DND-41 (cell line): ENCODE measurements around the gene PLSCR1.

Experiments
- ATAC-seq: fragments of 200-7000 bp; cut with Tn5 transposase; 3 replicates; pipeline ENCODE4 v1.9.1; 2021; ENCODE audit warnings: low read depth; ENCODE audit not compliant: insufficient read depth
- DNase-seq: peaks from one replicate; pipeline ENCODE4 v3.0.0-alpha.2; 2020
- H2AFZ ChIP-seq: 2 replicates; pipeline ENCODE4 v1.6.0; 2012; ENCODE audit warnings: low read depth, low read length
- H3K27ac ChIP-seq: 2 replicates; pipeline ENCODE4 v1.5.1; 2012; ENCODE audit warnings: low read length, inconsistent platforms
- H3K27me3 ChIP-seq: fragments of 200-600 bp; sonication (generic); 2 replicates; pipeline ENCODE4 v1.6.0; 2012; ENCODE audit warnings: low read length, mild to moderate bottlenecking, inconsistent platforms; ENCODE audit not compliant: insufficient read depth, poor library complexity
- H3K36me3 ChIP-seq: 2 replicates; pipeline ENCODE4 v1.5.1; 2012; ENCODE audit warnings: low read length, inconsistent platforms; ENCODE audit not compliant: insufficient read depth
- H3K4me1 ChIP-seq: 2 replicates; pipeline ENCODE4 v1.5.1; 2012; ENCODE audit warnings: mild to moderate bottlenecking, low read length; ENCODE audit not compliant: insufficient read depth
- H3K4me2 ChIP-seq: 2 replicates; pipeline ENCODE4 v1.6.0; 2012; ENCODE audit warnings: mild to moderate bottlenecking, moderate library complexity, low read length, inconsistent platforms; ENCODE audit not compliant: insufficient read depth
- H3K4me3 ChIP-seq, 2 experiments: fragments of 200-600 bp in 1 of 2; shearing (Covaris generic) in 1 of 2; 2 replicates each; pipeline ENCODE4 v1.5.1; 2012 to 2016; ENCODE audit warnings: inconsistent platforms in 2 of 2, low read length in 2 of 2, mild to moderate bottlenecking in 2 of 2, low read depth in 1 of 2, moderate library complexity in 1 of 2
- H3K79me2 ChIP-seq: 2 replicates; pipeline ENCODE4 v1.6.0; 2012; ENCODE audit warnings: low read length, inconsistent platforms; ENCODE audit not compliant: insufficient read depth
- H3K9ac ChIP-seq: 2 replicates; pipeline ENCODE4 v1.6.0; 2012; ENCODE audit warnings: low read depth, mild to moderate bottlenecking, inconsistent platforms, low read length, moderate library complexity
- H3K9me3 ChIP-seq: 2 replicates; pipeline ENCODE4 v1.5.1; 2012; ENCODE audit warnings: low read length, moderate library complexity, mild to moderate bottlenecking, inconsistent platforms; ENCODE audit not compliant: insufficient read depth, severe bottlenecking
- H4K20me1 ChIP-seq: 2 replicates; pipeline ENCODE4 v1.6.0; 2012; ENCODE audit warnings: low read length; ENCODE audit not compliant: insufficient read depth
- CTCF ChIP-seq: IDR thresholded peaks from 2 replicates; pipeline ENCODE4 v1.5.1; 2012; ENCODE audit warnings: borderline replicate concordance, low read length, moderate library complexity, mild to moderate bottlenecking; ENCODE audit not compliant: poor library complexity, severe bottlenecking; ENCODE audit errors: extremely low read depth
- EZH2 ChIP-seq: IDR thresholded peaks from 3 replicates; pipeline ENCODE4 v1.6.1; 2012; ENCODE audit warnings: borderline replicate concordance, low read depth, mild to moderate bottlenecking, moderate library complexity, low read length, inconsistent platforms; ENCODE audit not compliant: severe bottlenecking

The PLSCR1 gene

DNA sequence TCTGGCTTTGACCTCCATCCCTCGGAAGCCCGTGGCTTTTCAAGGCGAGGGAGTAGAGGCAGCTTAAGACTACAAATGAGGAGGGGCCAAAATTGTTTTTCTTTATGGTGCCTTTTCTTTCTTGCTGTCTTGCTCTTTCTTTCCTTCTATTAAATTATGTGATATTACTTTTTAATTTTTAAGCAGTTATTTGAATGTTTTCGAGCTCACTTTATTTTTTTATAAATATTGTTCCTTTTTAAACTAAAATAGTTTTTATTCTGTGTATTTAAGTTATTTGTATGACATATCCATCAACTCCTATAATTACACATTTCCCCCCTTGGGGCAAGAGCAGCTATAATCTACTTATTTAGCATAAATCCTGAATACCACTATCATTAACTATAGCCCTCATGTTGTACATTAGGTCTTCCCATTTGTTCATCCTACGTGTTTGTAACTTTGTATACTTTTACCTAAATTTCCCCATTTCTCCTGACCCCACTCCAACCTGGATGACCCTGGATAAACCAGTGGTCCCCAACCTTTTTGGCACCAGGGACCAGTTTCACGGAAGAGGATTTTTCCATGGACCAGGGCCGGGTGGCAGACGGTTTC is 622 bp upstream of the PLSCR1 start:
- Histone ChIP-seq H3K27ac (peak overlapping the region; percentile 84), H3K9me3 (no peaks in the 10 kb centered on the region), H3K4me2 (peak overlapping the region; percentile 75), H2AFZ (peak overlapping the region; percentile 86), H3K9ac (peak overlapping the region; percentile 94), H3K4me1 (peaks cover 38% of the 10 kb centered on the region), H3K79me2 (peaks cover 45% of the 10 kb centered on the region), H3K27me3 (no peaks in the 10 kb centered on the region), H3K4me3 (peak overlapping the region; percentile 86 to 87), H4K20me1 (peaks cover 18% of the 10 kb centered on the region; the same call in 1 of the 2 replicates), H3K36me3 (peaks cover 7% of the 10 kb centered on the region)
- TF ChIP-seq CTCF (no peak), EZH2 (no peak)
- ATAC-seq (no peak), DNase-seq (no peak)

DNA sequence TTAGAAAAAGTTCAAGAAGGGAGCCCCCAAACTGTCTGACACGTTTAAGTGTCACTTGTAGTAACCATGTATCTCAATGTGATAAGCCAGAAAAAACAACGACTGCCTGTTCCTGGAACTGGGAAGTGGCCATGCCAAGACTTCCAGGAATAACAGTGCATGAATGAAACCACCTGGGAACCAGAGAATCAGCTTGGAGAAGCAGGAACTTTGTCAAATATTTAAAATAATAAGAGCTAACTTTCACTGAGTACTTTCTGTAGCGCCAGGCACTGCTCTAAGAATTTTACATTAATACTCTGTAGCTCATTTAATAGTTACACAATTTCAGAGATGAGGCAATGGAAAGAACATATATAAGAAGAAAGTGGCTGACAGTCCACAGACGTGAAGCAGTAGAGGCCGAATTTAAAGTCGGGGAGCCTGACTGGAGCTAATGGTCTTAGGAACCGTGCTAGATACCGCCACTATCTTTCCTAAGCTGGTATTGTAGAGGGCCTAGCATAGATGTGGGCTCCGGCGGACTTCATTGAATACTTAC is 876 bp downstream of the PLSCR1 start:
- H3K36me3 ChIP-seq: peaks cover 18% of the 10 kb centered on the region
- no peaks in the 10 kb centered on the region for H3K9me3 ChIP-seq
- peaks cover 41% of the 10 kb centered on the region for H3K4me1 ChIP-seq
- TF ChIP-seq CTCF (no peak), EZH2 (no peak)
- H3K4me3 ChIP-seq: peak overlapping the region; percentile 86 to 87; a peak in 3 of 4 replicates
- DNase-seq (no peak), ATAC-seq (no peak; the same call in 2 of the 3 replicates)
- H4K20me1 ChIP-seq: peaks cover 26% of the 10 kb centered on the region
- H3K27me3 ChIP-seq: no peaks in the 10 kb centered on the region
- H2AFZ ChIP-seq: peak overlapping the region; percentile 86
- H3K27ac ChIP-seq: peak overlapping the region; percentile 84
- H3K79me2 ChIP-seq: peaks cover 60% of the 10 kb centered on the region
- H3K9ac ChIP-seq: peak overlapping the region; percentile 94
- H3K4me2 ChIP-seq: peak overlapping the region; percentile 75

DNA sequence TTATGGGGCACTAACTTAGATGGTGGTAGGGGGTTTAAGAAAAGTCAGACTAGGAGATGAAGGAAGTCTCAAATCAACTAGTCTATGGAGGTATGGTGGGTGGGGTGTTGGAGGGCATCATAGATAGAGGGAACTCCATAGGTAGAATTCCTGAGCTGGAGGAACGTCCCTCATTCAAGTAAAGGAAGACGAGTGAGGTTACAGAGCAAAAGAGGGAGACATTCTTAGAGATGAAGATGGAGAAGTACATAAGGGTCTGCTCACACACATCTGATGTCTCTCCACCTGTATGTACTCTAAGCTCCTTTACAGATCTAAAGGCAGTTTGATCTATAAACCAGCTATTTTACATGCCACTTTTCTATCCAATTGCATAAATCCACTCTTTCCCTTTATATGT is 1.4 kb downstream of the PLSCR1 start:
- Histone ChIP-seq H3K9ac (peak overlapping the region; percentile 94), H3K4me1 (peaks cover 41% of the 10 kb centered on the region), H3K27ac (peak overlapping the region; percentile 84), H4K20me1 (peaks cover 26% of the 10 kb centered on the region), H3K27me3 (no peaks in the 10 kb centered on the region), H2AFZ (no peak overlapping the region), H3K36me3 (peaks cover 18% of the 10 kb centered on the region), H3K4me3 (peak overlapping the region; percentile 86 to 87; a peak in 3 of 4 replicates), H3K79me2 (peaks cover 65% of the 10 kb centered on the region), H3K9me3 (no peaks in the 10 kb centered on the region), H3K4me2 (peak overlapping the region; percentile 75)
- no peak for DNase-seq
- TF ChIP-seq EZH2 (no peak), CTCF (no peak)
- no peak for ATAC-seq
